Activated CD8-positive, alpha-beta memory T cell treated with anti-CD3 and anti-CD28 coated beads, Interleukin-2, amount 50 U/mL, for 24 hours (primary cell): ENCODE measurements around the gene PTTG1IP.
"Not testable (repeated sequence)": the region's sequence is repeated elsewhere in the genome, so short reads cannot be mapped to it uniquely, and the experiment has no call there.

ENCODE experiments used
- DNase-seq: peaks from one replicate; pipeline ENCODE4 v3.0.0-alpha.2; 2020; ENCODE audit errors: extremely low read depth

PTTG1IP gene

DNA sequence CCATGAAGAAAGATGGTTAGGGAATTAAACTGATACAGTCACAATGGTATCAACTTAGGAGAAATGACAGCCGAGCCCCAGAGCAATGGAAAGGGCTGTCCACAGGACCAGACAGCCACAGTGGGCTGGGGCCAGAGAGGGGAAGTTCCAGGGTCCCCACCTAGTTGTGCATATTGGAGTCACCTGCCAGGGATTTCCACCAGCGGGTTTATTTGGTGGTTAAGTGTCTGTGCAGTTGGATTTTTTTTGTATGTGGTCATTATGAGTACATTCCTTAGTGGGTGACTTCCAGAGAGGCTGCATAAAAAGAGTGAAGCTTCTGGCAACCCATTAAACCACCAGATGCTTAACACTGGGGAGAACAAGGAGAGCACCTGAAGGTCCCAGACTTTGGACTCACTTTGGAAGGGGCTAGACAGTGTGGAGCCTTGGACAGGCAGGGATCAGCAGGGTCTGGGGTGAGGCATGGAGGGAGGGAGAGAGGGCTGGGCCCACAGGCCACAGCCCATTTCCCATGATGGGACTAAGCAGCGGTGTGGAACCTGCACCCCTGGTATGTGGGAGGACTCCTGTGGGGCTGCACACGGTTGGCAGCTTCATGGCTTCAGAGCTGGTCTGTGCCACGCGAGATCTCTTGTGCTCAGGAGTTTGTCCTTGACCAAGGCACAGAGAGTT, 7.8 kb upstream of the PTTG1IP start:
- no peak for DNase-seq

- no peak for DNase-seq
These were observed 7.1 kb upstream of the PTTG1IP start for GRCh38 chr21:44880405-44881197.

DNA sequence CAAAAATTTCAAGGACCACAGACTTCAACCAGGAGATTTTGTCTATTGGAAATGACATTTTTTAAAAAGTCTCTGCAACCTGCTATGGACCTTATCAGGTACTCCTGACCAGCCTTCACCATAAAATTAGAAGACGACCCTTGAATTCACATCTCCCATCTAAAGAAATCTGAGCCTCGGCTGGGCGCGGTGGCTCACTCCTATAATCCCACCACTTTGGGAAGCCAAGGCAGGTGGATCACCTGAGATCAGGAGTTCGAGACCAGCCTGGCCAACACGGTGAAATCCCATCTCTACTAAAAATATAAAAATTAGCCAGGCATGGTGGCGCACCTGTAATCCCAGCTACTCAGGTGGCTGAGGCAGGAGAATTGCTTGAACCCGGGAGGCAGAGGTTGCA, 5.7 kb upstream of the PTTG1IP start:
- not testable (repeated sequence) for DNase-seq

- DNase-seq, result no peak
These were observed 4.8 kb upstream of the PTTG1IP start for GRCh38 chr21:44878053-44878982.

GRCh38 chr21:44876849-44877575, 3.5 kb upstream of the PTTG1IP start:
- no peak for DNase-seq

- no peak for DNase-seq
These were observed 1.8 kb upstream of the PTTG1IP start for GRCh38 chr21:44875316-44875700.

DNA sequence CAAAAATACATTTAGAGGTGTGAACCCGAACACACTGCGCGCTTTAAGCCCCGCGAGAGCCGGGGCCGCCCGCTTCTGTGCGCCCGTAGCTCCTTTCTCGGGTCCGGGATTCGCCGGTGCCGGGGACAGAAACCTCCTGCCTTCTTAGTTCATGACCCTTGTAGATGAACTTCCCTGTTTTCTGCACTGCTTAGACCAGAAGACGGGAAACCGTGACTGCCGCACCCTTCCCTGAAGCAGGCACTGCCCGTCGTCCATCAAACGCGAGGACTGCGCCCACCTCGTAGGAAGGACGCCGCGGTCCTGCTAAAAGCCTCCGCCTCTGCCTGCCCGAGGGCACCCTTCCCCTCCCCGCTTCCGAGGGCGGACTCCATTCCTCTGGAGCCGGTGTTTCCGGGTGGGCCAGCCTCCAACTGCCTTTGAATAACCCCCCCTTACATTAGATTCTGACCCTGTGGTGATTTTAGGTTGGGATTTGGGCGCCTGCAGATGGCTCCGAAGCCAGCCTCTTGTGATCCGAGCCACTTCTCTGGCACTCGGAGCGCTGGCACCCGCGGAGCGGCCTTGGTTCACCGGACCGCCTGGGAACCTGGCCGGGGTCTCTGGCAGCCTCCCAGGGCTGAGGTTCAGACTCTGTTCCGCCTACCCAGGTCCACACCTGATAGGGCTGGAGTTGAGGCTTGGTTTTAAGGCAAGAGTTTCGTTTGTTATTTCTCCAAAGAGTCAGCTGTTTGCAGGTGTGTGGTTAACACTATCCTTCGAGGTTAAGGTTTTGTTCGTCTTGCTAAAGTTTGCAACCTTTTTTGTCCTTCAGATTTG, 1.2 kb upstream of the PTTG1IP start:
- no peak for DNase-seq

GRCh38 chr21:44874240-44874496, 678 bp upstream of the PTTG1IP start:
- DNase-seq, result no peak

GRCh38 chr21:44872649-44873355, 688 bp downstream of the PTTG1IP start:
- no peak for DNase-seq

GRCh38 chr21:44872323-44872648, 1.2 kb downstream of the PTTG1IP start:
- no peak for DNase-seq

DNA sequence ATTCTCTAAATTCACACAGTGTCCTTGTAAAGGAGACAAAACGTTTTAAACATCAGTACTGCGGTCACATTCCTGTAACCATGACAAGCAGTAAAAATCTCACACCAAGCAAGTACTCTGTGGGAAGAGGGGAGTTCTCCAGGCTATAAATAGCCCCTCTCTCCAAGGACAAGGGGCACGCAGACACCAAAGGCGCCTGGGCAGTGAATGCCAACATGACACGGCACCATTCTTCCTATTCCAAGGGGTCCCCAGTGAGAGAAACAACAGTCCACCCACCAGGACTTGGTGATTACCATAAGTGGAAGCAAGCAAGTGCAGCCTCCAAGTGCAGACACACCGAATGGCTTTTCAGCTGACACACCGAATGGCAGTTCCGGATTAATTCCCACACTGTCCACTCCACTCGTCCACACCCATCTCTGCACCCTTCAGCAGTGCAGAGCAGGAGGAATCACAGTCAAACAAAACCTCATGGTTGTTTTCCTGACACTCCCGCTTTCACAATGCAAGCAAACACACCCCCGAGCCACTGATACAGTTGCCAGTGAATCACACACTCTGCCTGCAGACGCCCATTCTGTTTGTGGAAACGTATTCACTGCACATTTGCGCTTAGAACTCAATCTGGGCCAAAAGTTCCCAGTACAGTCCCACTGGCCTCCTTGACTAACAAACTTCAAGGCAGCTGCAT, 1.8 kb downstream of the PTTG1IP start:
- DNase-seq, result no peak

DNA sequence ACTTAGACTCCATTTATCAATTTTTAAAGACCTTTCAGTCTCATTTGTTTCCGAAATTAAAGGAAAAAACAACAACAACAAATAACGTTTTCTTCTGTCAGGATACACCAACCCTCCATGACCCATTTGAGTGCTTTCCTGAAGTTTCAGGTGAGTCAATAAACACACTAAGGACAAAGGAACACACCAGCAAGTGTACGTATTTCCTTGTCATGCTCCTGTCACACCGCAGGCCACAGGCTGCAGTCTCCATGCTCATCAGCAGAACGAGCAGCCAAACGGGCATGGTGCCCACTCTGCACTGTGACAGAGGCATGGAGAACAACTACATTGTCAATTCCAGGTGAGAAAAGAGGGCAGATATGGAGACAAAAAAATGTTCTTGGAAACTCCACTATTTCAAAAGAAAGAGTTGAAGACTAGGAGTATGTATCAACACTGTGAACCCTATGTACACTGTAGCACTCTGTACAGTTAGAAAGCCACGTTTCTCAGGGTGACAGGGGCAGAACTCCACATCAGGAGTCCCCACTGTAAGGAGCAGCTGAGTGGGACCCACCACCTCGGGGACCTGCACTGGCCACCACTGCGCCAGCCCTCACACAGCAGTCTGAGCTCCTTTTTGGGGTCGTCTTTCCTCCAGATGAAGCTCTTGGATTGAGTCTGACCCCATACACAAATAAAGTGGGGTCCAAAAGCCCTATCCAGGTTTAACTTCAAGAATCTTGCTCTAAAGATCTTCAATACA, 2.6 kb downstream of the PTTG1IP start:
- no peak for DNase-seq

DNA sequence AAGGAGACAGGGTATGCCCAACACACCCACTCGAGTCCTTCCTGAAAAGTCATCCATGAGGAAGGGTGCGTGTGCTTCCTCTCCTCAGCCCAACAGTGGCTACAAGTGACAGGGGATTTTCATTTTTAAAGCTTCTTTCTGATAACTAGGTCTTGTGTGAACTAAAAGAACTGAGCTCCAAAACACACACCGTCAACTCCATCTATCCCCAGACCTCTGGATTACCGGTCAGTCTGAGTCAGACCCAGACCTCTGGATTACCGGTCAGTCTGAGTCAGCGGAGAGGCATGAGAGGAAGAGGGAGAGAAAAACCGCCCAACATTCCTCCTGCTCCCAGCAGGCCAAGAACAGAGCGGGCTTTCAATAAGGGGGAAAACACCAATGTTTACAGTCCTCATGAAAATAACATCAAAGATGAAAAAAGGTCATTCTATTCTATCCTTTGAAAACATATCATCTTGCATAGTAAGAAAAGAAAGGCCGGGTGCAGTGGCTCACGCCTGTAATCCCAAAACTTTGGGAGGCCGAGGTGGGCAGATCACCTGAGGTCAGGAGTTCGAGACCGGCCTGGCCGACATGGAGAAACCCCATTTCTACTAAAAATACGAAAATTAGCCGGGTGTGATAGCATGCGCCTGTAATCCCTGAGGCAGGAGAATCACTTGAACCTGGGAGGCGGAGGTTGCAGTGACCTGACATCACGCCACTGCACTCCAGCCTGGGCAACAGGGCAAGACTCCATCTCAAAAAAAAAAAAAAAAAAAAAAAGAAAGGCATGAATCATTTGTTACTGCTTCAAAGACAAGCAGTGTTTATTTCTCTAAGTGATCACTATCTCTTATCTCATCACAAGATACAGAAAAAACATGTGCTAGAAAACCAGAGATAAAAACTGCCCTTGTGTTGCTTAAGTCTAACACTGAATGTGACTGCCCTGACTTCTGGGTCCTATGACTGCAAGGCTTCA, 3.4 kb downstream of the PTTG1IP start:
- no peak for DNase-seq

DNA sequence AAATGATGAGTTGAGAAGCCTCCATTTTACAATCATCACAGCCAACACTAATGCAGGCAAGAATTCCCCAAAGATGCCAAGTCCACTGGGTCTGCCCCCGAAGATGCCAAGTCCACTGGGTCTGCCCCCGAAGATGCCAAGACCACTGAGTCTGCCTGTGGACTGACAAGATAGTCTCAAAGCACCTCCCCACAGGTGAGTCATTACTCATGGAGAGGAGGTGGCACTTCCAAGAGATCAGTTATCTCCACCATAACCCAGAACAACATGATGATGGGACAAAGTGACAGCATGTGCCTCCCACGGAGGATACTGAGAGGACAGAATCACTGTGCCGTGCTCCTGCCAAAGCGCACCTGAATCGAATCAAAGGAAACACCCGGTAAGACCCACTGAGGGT, 4.8 kb downstream of the PTTG1IP start:
- DNase-seq, result no peak

- no peak for DNase-seq
These were observed 5.3 kb downstream of the PTTG1IP start for GRCh38 chr21:44867999-44868700.

GRCh38 chr21:44867464-44867863, 6.0 kb downstream of the PTTG1IP start:
- no peak for DNase-seq

DNA sequence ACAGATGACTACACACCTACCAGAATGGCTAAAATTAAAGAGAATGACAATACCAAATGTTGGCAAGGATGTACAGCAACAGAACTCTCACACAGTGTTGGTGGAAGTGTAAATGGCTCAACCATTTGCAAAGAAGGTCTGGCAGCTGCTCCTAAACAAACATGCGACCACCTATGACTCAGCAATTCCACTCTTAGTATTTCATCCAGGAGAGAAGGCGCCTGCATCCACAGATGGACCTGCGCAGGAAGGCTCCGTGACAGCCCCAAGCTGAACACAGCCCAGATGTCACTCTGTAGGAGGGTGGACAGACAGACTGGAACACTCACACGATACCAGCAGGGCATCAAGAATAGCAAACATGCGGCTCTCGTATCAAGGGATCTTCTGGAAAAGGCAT, 6.7 kb downstream of the PTTG1IP start:
- DNase-seq, result no peak
